Transverse colon (tissue), 4 donors: ENCODE results near the gene TOR4A. TPM values are rescaled to one million over a fixed set of nuclear protein-coding genes. Genes with fewer than 3 reads are reported as not detected.

Experiments
- DNase-seq: peaks from one replicate; pipeline ENCODE4 v3.0.0-alpha.2; 2019
- H3K27ac ChIP-seq, 4 donors: fragments of 200-600 bp; sonication (generic); 2 replicates each; pipeline ENCODE4 v1.5.1; 2016 to 2018; ENCODE audit warnings: inconsistent platforms in 4 of 4
- H3K27me3 ChIP-seq: fragments of 200-600 bp; sonication (generic); 2 replicates; pipeline ENCODE4 v1.5.1; 2017; ENCODE audit warnings: inconsistent platforms
- H3K36me3 ChIP-seq, 4 donors: fragments of 200-600 bp; sonication (generic); 2 replicates each; pipeline ENCODE4 v1.5.1; 2017 to 2019; ENCODE audit warnings: inconsistent platforms in 4 of 4
- H3K4me1 ChIP-seq, 4 donors: fragments of 200-600 bp; sonication (generic); 2 replicates each; pipeline ENCODE4 v1.5.1; 2017 to 2020; ENCODE audit warnings: inconsistent platforms in 4 of 4
- H3K4me3 ChIP-seq, 4 donors: fragments of 200-600 bp; sonication (generic); 1 replicate in 1 of 4; 2 replicates in 3 of 4; pipeline versions ENCODE4 v1.5.1 to v1.6.1; 2017 to 2019; ENCODE audit warnings: inconsistent platforms in 4 of 4
- H3K9me3 ChIP-seq, 2 donors: fragments of 200-600 bp; sonication (generic); 2 replicates each; pipeline ENCODE4 v1.5.1; 2017 to 2019; ENCODE audit warnings: inconsistent platforms in 2 of 2
- EP300 ChIP-seq: sonication (generic); formaldehyde crosslinking; IDR thresholded peaks from one replicate; pipeline ENCODE4 v1.6.1; 2017; ENCODE audit warnings: antibody characterized with exemption, low read depth
- POLR2A ChIP-seq: fragments of 450-650 bp; IDR thresholded peaks from one replicate; pipeline ENCODE4 v1.6.1; 2016; ENCODE audit warnings: antibody characterized with exemption, mild to moderate bottlenecking, moderate library complexity
- POLR2AphosphoS5 ChIP-seq, 3 donors: sonication (generic); formaldehyde crosslinking; IDR thresholded peaks; one replicate each; pipeline ENCODE4 v1.6.1; 2016; ENCODE audit warnings: antibody characterized with exemption in 3 of 3
- WGBS, 2 donors: methylation state at CpG; one replicate each; pipeline ENCODE4 v1.1.5; 2018; ENCODE audit warnings: low coverage in 1 of 2; 5-methylcytosine and 5-hydroxymethylcytosine counted together
- in situ Hi-C, 4 donors: fragments of 200-750 bp; cut with MboI; loops; one replicate each; pipeline versions ENCODE4 v1.15.0 to v1.15.1; 2017; ENCODE audit warnings: low sequenced_read_pairs in 3 of 4, low pct_ligation_motif_present in 1 of 4, low pct_unique_long_range_greater_than_20kb in 1 of 4
- intact Hi-C: fragments of 100-400 bp; cut with DNase I; formaldehyde crosslinking; loops from one replicate; pipeline ENCODE4 v1.15.1; 2023; ENCODE audit warnings: low total_unique reads
- total RNA-seq, 4 donors: library from RNA; depleted of rRNA; stranded (reverse); fragments of >200 nt; gene quantifications; one replicate each; pipeline ENCODE4 v1.1.0, GENCODE V29; 2016
- TF ChIP-seq, protein P1 (sequence below), 5 experiments: fragments of 200-600 bp in 3 of 5; fragments of 450-650 bp in 2 of 5; sonication (generic) in 3 of 5; IDR thresholded peaks; 1 replicate in 2 of 5; 2 replicates in 3 of 5; pipeline ENCODE4 v1.5.1; 2016 to 2017; ENCODE audit warnings: antibody characterized with exemption in 5 of 5, inconsistent platforms in 3 of 5, mild to moderate bottlenecking in 2 of 5, moderate library complexity in 1 of 5

The TOR4A gene
- total RNA-seq, 4 donors from 2014 or later = 49.2 to 121 (median 71.7) TPM

DNA sequence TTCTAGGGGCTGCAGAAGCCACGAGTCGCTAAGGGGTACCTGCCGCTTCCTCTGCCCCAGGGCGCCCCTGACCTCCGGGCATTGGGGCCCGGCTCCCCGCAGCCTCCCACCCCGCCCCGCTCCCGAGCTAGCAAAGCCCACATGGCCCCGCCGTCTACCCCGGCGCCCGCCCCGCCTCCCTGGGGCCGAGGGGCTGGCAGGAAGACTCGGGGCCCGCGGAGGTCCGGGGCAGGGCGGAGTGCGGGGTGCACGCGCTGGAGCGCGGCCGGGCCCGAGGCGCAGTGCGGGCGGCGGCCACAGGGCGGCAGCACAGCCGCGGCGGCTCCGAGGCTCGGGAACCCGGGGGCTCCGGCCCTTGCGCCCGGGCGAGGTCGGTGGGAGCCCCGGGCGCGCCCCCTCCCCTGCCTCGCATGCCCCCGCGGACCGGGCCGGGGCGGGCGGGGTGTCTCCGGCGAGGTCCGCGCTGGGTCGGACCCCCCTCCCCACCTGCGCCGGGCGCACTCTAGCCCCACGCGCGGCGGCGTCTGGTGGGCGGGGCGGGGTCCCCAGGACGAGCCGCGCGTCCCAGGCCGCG is 17.8 kb downstream of the TOR4A start:
- Histone ChIP-seq H3K27ac (peak overlapping the region; percentile 86 to 91 (median 88)), H3K4me3 (peak overlapping the region in 3 of 4 donors; percentile 39 to 52 (median 49)), H3K27me3 (peaks cover 64% of the 10 kb centered on the region), H3K36me3 (no peaks in the 10 kb centered on the region), H3K4me1 (peaks cover 6 to 54% (median 42%) of the 10 kb centered on the region in 4 donors), H3K9me3 (no peaks in the 10 kb centered on the region)
- WGBS, 2 donors = 42% methylated on average over 3 of the region's 76 CpGs; no CpG with 5 or more reads in 1 of the 2 donors
- intact Hi-C loops = no loop called here
- DNase-seq = peak; percentile 62
- TF ChIP-seq, protein P1, sequence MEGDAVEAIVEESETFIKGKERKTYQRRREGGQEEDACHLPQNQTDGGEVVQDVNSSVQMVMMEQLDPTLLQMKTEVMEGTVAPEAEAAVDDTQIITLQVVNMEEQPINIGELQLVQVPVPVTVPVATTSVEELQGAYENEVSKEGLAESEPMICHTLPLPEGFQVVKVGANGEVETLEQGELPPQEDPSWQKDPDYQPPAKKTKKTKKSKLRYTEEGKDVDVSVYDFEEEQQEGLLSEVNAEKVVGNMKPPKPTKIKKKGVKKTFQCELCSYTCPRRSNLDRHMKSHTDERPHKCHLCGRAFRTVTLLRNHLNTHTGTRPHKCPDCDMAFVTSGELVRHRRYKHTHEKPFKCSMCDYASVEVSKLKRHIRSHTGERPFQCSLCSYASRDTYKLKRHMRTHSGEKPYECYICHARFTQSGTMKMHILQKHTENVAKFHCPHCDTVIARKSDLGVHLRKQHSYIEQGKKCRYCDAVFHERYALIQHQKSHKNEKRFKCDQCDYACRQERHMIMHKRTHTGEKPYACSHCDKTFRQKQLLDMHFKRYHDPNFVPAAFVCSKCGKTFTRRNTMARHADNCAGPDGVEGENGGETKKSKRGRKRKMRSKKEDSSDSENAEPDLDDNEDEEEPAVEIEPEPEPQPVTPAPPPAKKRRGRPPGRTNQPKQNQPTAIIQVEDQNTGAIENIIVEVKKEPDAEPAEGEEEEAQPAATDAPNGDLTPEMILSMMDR (IDR thresholded peaks at IDR 0.05) = peak in 3 of 5 experiments; percentile 31 to 58 (median 58)
- no peak for TF ChIP-seq POLR2A
- TF ChIP-seq EP300 = no peak
- in situ Hi-C loops = loop anchor here in 2 of 4 donors (25.0 kb wide), 1 partner anchor 117 kb away; the partner anchor contains the start of genes EXD3 (in 2 of the 2) and NOXA1 (in 2 of the 2)

DNA sequence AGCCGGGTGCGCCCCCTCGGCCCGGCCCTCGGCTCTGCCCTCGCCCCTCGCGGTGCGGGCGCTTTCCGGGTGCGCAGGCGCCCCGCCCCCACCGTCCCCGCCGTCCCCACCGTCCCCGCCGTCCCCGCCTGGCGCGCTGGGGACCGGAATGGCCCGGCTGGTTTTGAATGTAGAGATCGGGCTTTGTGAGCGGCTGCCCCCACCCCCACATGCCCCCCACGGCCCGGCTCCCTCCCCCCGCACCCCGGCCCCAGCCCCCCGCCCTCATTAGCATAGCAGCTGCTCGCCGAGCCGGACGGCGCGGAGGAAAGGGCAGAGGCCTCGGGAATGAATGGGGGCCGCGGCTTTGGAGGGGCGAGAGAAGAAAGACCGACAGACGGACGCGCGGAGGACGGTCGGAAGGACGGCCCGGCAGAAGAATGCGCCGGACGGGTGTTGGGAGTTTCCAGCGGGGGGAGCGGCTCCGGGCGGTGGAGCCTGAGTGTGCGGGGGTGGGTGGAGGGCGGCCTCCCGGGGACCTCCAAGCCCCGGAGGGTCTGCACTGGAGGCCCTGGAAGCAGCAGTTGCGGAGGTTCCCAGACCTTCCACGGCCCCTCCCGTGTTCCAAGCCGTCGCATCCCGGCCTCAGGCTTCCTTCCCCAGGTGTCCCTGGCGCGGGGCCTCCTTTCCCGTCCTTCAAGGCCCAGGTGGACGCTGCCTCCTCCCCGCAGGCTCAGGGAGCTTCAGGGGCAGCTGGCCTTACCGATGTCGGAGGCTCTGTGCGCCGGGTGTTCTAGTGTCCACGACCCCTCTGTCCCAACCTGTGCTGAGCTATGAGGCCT is 18.5 kb downstream of the TOR4A start:
- intact Hi-C loops = no loop called here
- in situ Hi-C loops = loop anchor here in 2 of 4 donors (25.0 kb wide), 1 partner anchor 116 kb away; the partner anchor contains the start of genes EXD3 (in 2 of the 2) and NOXA1 (in 2 of the 2)
- peaks cover 6 to 61% (median 47%) of the 10 kb centered on the region in 4 donors for H3K4me1 ChIP-seq
- WGBS, 2 donors = 26% methylated on average over 33 of the region's 78 CpGs; no CpG with 5 or more reads in 1 of the 2 donors
- H3K36me3 ChIP-seq = no peaks in the 10 kb centered on the region
- peaks cover 72% of the 10 kb centered on the region for H3K27me3 ChIP-seq
- H3K27ac ChIP-seq = peak overlapping the region; percentile 86 to 91 (median 88)
- H3K9me3 ChIP-seq = no peaks in the 10 kb centered on the region
- DNase-seq = peak; percentile 44
- peak overlapping the region; percentile 0 to 52 (median 44) for H3K4me3 ChIP-seq
- TF ChIP-seq POLR2A = no peak
- peak in 2 of 3 donors; percentile 12 to 69 for TF ChIP-seq POLR2AphosphoS5 (IDR thresholded peaks at IDR 0.05)

DNA sequence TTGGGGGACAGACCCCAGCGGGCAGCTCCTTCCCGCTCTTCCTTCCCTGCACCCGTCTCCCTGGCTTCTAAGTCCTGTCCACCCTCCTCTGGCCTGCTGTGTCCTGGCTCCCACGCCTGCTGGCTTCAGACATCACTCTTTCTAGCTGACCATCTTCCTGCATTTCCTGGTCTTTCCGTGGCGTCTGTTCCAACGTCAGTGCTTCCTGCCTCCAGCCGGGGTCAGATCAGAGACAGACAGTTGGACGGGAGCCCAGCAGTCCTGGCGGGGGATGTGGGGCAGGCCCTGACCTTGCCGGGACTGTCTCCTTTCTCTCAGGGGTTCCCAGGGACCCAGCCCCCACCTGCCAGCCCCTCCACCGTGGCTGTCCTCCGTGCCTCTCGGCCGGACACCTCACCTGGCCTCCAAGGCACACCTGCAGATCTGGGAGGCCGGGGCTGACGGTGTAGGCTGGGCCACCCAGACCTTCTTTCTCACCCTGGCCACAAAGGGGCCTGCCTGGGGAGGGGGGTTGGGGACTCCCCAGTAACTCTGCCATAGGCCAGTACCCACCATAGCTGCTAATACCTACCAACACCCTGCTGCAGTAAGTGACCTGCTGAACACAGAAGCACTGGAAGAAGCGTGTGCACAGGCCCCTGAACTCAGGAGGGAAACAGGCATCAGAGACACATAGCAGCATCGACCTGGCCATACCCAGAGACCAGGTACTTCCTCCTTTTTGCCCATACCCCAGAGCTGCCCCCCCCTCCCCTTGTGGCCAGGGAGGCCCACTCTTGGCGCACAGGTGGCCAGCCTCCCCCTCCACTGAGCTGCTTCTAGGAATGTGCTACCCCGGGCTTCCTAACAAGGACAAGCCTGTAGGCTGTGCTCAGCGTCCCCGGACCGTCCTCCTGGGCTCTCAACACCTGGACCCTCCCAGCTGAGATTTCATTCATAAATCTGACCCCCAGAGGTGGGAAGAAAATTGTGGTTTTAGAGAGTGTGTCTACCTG is 19.4 kb downstream of the TOR4A start:
- H3K36me3 ChIP-seq = no peaks in the 10 kb centered on the region
- H3K4me3 ChIP-seq = peak overlapping the region in 3 of 4 donors; percentile 39 to 52 (median 49)
- H3K4me1 ChIP-seq = peaks cover 6 to 64% (median 49%) of the 10 kb centered on the region in 4 donors
- H3K27me3 ChIP-seq = peaks cover 76% of the 10 kb centered on the region
- WGBS, 2 donors = 39% methylated on average over 24 of the region's 24 CpGs; no CpG with 5 or more reads in 1 of the 2 donors
- no peaks in the 10 kb centered on the region for H3K9me3 ChIP-seq
- intact Hi-C loops (no loop called here), in situ Hi-C loops (loop anchor here in 2 of 4 donors (25.0 kb wide), 1 partner anchor 115 kb away; the partner anchor contains the start of genes EXD3 (in 2 of the 2) and NOXA1 (in 2 of the 2))
- DNase-seq = peak; percentile 77
- TF ChIP-seq POLR2A (peak; percentile 67), EP300 (no peak), POLR2AphosphoS5 (IDR thresholded peaks at IDR 0.05) (peak in 2 of 3 donors; percentile 44 to 81)
- TF ChIP-seq, protein P1 (IDR thresholded peaks at IDR 0.05) = peak in 1 of 5 experiments; percentile 30
- peak overlapping the region; percentile 86 to 91 (median 88) for H3K27ac ChIP-seq

DNA sequence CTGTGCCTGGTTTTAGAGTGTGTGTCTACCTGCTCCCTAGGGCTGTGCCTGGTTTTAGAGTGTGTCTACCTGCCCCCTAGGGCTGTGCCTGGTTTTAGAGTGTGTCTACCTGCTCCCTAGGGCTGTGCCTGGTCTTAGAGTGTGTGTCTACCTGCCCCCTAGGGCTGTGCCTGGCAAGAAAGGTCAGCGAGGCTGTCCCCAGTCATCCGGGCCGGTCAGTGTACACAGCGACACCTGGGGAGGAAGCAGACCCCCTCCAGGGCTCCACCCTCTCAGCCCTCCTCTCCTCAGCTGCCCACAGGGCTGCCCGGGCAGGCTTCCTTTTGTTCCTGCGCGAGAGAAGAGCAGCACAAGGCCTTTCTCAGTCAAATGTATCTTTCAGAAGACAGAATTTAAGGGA is 20.4 kb downstream of the TOR4A start:
- Histone ChIP-seq H3K4me3 (peak overlapping the region in 3 of 4 donors; percentile 59 to 69 (median 63)), H3K27ac (peak overlapping the region; percentile 86 to 91 (median 88)), H3K4me1 (peaks cover 6 to 65% (median 52%) of the 10 kb centered on the region in 4 donors), H3K9me3 (no peaks in the 10 kb centered on the region), H3K27me3 (peaks cover 73% of the 10 kb centered on the region), H3K36me3 (no peaks in the 10 kb centered on the region)
- TF ChIP-seq, protein P1 (IDR thresholded peaks at IDR 0.05) = no peak
- TF ChIP-seq POLR2AphosphoS5 (IDR thresholded peaks at IDR 0.05) (no peak), EP300 (no peak), POLR2A (no peak)
- in situ Hi-C loops = loop anchor here in 2 of 4 donors (25.0 kb wide), 1 partner anchor 114 kb away; the partner anchor contains the start of genes EXD3 (in 2 of the 2) and NOXA1 (in 2 of the 2)
- DNase-seq = no peak
- WGBS, 2 donors = 40% methylated on average over 7 of the region's 7 CpGs; no CpG with 5 or more reads in 1 of the 2 donors
- intact Hi-C loops = no loop called here
